Measurements from ENCODE around the gene GOLGA7B.

Gene GOLGA7B

DNA sequence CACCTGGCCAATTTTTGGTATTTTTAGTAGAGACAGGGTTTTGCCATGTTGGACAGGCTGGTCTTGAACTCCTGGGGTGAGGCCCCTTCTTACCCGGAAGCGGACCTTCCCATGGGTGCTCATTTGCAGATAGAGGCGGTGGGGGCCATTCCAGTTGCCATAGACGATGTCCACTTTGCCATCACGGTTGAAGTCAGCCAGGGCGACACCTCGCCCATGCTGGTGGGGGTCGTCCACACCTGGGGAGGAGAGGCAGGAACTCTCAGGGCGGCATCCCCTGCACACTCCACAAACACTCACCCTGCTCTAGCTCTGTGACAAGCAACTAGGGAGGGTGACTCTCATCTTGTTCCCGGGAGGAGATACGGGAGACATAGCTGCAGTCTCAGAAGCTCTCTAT lies 54.9 kb downstream of the GOLGA7B start:
- TF ChIP-seq, protein P1, sequence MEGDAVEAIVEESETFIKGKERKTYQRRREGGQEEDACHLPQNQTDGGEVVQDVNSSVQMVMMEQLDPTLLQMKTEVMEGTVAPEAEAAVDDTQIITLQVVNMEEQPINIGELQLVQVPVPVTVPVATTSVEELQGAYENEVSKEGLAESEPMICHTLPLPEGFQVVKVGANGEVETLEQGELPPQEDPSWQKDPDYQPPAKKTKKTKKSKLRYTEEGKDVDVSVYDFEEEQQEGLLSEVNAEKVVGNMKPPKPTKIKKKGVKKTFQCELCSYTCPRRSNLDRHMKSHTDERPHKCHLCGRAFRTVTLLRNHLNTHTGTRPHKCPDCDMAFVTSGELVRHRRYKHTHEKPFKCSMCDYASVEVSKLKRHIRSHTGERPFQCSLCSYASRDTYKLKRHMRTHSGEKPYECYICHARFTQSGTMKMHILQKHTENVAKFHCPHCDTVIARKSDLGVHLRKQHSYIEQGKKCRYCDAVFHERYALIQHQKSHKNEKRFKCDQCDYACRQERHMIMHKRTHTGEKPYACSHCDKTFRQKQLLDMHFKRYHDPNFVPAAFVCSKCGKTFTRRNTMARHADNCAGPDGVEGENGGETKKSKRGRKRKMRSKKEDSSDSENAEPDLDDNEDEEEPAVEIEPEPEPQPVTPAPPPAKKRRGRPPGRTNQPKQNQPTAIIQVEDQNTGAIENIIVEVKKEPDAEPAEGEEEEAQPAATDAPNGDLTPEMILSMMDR (IDR thresholded peaks at IDR 0.05; ENCODE audit: insufficient read depth, missing control alignments) = no peak
- no peak for DNase-seq (ENCODE audit: insufficient read length, low spot score)
- no peak for FAIRE-seq

DNA sequence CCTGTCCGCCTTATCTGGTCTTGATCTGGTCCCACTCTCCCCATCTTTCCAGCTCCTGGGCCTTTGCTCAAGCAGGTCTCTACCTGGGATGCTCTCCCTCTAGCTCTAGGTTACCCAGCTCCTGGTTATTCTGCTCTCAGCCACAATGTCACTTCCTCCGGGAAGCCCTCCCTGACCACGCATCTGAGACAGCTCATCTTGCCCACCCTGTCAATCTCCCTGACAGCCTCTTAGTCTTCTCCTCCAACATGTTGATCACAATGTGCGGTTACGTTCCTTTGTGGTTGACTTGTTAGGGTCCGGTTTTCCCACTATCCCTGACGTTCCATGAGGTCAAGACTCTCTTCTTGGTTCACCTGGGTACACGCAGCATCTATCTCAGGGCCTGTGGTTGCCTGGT lies 55.6 kb downstream of the GOLGA7B start:
- TF ChIP-seq, protein P1 (IDR thresholded peaks at IDR 0.05; ENCODE audit: insufficient read depth, missing control alignments) = no peak
- DNase-seq (ENCODE audit: insufficient read length, low spot score) = no peak
- no peak for FAIRE-seq

DNA sequence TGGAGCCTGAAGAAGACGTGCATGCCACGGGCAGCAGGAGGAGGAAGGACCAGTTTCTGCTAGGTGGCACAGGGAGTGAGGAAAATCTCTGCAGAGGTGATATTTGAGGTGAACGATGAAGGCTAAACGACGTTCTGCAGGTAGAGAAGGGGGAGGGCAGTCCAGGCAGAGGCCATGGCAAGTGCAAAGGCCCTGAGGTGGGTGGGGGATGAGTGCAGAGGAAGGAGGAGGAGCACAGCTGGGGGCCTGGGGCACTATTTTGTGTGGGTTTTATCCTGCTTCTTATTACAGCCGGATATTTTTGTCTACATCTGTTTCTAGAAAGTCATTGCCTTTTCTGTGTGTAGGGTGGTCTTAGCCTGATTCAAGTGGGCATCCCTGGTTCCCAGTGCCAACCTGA lies 57.6 kb downstream of the GOLGA7B start:
- TF ChIP-seq, protein P1 (IDR thresholded peaks at IDR 0.05; ENCODE audit: insufficient read depth, missing control alignments) = no peak
- DNase-seq (ENCODE audit: insufficient read length, low spot score) (no peak), FAIRE-seq (no peak)

DNA sequence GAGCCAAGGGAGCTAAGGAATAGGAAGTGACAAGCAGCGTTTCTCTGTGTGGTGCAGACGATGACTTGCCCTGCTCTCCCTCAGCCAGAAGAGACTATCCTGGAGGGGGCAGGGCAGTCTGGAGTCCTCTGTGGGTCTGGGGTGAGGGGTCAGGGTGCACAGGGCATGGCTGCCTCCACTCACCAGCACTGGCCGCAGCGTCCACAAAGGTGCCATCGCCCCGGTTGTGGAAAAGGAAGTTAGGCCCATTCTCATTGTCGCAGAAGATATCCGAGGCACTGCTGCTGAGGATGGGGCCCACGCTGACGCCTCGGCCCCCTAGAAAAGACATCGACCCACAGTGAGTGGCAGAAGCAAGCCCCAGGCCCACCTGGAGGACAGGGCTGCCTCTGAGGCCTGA lies 58.2 kb downstream of the GOLGA7B start:
- no peak for FAIRE-seq
- TF ChIP-seq, protein P1 (IDR thresholded peaks at IDR 0.05; ENCODE audit: insufficient read depth, missing control alignments) = no peak
- no peak for DNase-seq (ENCODE audit: insufficient read length, low spot score)

DNA sequence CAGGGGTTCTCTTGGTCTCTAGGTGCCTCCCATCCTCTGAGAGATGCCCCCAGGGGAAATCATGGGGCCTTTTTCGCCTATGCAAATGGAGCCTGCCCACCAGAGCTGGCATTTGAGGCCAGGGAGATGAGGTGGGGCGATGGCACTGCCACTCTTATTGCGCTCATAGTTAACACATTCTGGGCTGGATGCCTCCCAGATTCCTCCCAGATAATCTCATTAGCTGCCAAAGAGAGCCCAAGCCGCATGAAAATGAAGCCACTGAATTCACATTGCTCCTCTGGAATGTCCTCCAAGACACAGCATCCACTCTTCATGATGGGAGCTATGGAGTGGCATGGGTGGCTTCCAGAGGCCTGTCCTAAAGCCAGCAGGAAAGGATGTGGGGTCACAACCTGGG lies 61.0 kb downstream of the GOLGA7B start:
- no peak for FAIRE-seq
- TF ChIP-seq, protein P1 (IDR thresholded peaks at IDR 0.05; ENCODE audit: insufficient read depth, missing control alignments) = no peak
- DNase-seq (ENCODE audit: insufficient read length, low spot score) = no peak

DNA sequence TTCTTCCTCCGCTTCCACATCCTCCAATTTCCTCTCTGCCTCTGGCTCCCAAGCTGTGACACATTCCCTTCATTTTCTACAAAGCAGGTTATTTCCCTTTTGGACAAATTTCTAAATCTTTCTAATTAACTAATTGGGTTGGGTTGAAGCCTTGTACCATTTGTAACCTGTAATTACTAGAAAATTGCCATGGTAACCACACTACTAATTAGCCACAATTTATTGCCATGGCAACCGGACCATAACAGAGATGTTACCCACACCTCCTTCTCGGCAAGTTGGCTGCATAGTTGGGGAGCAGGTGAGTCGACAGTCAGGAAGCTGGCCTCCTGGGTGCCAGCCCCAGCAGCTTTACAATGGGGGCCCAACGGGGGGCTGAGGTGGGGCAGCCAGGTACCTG lies 61.6 kb downstream of the GOLGA7B start:
- TF ChIP-seq, protein P1 (IDR thresholded peaks at IDR 0.05; ENCODE audit: insufficient read depth, missing control alignments) = no peak
- FAIRE-seq (no peak), DNase-seq (ENCODE audit: insufficient read length, low spot score) (no peak)

DNA sequence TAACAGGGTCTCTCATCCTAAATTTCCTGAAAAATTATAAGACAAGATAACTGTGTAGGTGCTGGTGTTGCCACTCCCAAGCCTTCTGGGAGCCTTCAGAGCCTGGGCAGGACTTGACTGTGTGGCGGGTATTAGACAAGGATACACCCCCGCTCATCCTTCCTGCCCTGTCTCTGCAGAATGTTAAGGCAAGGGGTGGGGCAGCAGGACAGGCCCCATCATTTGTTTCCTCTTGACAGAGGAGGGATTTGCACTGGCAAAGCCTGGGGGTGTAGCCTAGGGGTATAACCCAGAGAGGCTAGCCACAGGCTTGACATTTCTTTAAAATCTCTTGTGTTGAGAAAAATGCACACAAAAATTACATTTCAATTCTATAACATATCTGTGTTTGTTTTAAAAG lies 63.5 kb downstream of the GOLGA7B start:
- TF ChIP-seq, protein P1 (IDR thresholded peaks at IDR 0.05; ENCODE audit: insufficient read depth, missing control alignments) = no peak
- DNase-seq (ENCODE audit: insufficient read length, low spot score) (no peak), FAIRE-seq (no peak)

Measured in D721Med (cell line).